Right forelimb (tissue), 1 donor: ENCODE measurements around the gene ZMYND8.
"Not testable (repeated sequence)": the region's sequence is repeated elsewhere in the genome, so short reads cannot be mapped to it uniquely, and the experiment has no call there.

ENCODE experiments used
- DNase-seq: peaks from one replicate; pipeline ENCODE4 v3.0.0-alpha.2; 2018

Gene ZMYND8

GRCh38 chr20:47370850-47371782 is 14.6 kb upstream of the ZMYND8 start:
- no peak for DNase-seq

GRCh38 chr20:47370214-47370613 is 13.7 kb upstream of the ZMYND8 start:
- no peak for DNase-seq

- no peak for DNase-seq
These were observed 11.8 kb upstream of the ZMYND8 start for GRCh38 chr20:47368301-47368700.

DNA sequence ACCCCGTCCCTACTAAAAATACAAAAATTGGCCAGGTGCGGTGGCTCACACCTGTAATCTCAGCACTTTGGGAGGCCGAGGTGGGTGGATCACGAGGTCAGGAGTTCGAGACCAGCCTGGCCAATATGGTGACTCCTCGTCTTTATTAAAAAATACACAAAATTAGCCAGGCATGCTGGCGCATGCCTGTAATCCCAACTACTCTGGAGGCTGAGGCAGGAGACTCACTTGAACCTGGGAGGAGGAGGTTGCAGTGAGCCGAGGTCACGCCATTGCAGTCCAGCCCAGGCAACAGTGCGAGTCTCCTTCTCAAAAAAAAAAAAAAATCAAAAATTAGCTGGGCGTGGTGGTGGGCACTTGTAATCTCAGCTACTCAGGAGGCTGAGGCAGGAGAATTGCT is 9.8 kb upstream of the ZMYND8 start:
- DNase-seq: not testable (repeated sequence)

DNA sequence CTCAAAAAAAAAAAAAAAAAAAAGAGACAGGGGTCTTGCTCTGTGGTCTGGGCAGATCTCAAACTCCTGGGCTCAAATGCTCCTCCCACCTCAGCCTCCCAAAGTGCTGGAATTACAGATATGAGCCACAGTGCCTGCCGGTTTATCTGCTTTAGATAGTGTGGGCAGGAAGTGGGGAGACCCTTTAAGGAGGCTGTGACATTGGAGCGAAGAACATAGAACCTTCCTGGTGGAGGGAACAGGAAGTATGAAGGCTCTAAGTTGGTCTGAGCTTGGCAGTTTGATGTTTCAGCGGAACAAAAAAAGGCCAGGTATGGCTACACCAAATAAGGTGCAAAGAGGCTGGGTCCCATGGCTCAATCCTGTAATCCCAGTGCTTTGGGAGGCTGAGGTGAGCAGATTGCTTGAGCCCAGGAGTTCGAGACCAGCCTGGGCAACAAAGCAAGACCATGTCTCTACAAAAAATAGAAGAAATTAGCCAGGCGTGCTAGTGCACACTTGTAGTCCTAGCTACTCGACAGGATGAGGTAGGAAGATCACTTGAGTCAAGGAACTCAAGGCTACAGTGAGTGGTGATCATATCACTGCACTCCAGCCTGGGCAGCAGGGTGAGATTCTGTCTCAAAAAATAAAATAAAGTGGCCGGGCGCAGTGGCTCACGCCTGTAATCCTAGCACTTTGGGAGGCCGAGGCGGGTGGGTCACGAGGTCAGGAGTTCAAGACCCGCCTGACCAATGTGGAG is 8.7 kb upstream of the ZMYND8 start:
- no peak for DNase-seq

DNA sequence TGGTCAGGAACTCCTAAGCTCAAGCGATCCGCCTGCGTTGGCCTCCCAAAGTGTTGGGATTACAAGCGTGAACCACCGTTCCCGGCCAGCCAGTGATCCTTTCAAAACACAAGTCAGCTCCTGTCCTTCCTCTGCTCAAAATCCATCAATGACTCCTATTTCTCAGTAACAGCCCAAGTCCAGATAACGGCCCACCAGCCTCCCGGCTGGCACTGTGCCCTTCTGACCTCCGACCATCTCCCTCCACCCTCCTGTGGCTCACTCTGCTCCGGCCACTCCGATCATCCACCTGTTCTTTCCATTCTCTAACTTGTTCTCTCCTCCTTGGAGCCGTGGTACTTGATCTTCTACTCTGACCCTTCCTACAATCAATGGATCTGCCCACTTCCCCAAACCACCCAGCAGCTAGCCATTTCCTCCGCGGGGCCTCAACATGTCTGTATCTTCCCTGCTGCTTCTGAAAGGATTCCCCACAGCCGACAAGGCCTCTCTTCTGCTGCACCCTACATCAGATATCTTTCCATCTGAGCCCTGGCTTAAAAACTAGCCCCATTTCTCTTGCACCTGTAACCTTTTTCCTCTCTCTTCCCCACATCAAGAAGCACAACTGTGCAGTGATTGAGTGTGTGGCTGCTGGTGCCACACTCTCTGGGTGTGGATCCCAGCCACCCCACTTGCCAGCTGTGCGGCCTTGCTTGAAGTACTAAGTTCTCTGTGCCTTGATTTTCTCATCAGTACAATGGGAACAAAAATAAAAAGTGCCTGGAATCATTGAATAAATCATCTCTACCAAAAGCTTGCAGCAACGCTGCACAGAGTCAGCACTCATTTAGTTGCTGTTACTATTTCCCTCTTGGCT is 6.1 kb upstream of the ZMYND8 start:
- DNase-seq: no peak

DNA sequence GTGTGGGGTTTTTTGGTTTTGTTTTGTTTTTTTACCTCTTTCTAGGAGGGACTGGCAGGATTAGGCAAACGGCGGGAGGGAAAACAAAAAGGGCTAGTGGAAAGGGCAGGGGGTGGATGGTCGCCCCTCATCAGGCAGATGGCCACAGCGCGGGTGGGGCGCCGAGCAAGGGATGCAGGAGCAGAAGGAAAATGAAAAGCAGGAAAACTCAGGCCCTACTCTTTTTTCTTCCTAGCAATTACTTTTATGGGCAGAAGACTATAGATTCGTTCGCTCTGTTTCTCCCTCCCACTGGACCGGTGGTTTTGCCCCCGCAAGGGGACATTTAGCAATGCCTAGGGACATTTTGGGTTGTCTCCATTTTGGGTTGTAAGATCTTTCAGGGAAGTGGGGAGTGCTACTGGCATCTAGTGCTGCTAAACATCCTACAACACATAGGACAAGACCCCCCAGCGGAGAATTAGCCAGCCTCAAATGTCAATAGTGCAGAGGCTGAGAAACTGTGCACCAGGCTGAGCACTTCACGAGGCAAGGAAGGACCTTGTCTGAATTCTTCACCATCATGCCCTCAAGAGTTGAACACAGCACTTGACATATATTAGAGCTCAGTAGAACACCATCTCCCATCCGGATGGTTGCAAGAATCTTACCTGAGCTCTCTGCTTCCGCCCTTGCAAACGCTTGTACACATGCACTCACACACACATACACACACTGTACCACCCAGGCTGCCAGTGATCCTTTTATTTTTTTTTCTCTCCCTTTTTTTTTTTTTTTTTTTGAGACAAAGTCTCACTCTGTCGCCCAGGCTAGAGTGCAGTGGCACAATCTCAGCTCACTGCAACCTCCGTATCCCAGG is 4.8 kb upstream of the ZMYND8 start:
- DNase-seq: no peak

GRCh38 chr20:47360297-47361056 is 4.0 kb upstream of the ZMYND8 start:
- peak; percentile 77 for DNase-seq

GRCh38 chr20:47359530-47360296 is 3.2 kb upstream of the ZMYND8 start:
- no peak for DNase-seq

GRCh38 chr20:47358672-47359529 is 2.4 kb upstream of the ZMYND8 start:
- DNase-seq: peak; percentile 74

DNA sequence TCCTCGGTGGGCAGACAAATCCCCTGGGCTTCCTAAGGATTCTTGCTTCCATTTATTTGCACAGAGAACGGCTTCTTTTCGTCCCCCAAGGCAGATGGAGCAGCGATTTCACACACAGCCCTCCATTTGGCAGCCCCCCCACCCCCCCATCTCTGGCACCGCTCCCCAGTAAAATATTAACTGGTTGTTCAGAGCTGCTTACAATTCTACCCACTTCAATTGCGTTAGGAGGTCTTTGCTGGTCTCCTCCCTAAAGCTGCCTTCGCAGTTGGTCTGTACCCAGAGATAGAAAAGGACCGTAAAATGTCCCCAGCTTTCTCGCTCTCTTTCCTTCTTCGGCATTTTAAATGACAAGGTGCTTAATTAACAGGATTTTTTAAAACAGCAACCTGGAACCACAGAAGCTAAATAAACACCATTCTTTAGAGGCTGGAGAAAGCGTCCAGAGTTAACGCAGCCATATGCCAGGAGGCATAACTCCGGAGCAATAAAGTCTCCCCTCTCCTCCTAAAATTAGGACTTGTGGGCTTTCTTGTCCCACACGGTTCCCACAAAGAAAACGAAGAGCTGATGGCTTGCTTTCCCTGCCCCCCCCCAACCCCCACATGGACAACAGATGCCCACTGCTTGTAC is 1.7 kb upstream of the ZMYND8 start:
- no peak for DNase-seq

DNA sequence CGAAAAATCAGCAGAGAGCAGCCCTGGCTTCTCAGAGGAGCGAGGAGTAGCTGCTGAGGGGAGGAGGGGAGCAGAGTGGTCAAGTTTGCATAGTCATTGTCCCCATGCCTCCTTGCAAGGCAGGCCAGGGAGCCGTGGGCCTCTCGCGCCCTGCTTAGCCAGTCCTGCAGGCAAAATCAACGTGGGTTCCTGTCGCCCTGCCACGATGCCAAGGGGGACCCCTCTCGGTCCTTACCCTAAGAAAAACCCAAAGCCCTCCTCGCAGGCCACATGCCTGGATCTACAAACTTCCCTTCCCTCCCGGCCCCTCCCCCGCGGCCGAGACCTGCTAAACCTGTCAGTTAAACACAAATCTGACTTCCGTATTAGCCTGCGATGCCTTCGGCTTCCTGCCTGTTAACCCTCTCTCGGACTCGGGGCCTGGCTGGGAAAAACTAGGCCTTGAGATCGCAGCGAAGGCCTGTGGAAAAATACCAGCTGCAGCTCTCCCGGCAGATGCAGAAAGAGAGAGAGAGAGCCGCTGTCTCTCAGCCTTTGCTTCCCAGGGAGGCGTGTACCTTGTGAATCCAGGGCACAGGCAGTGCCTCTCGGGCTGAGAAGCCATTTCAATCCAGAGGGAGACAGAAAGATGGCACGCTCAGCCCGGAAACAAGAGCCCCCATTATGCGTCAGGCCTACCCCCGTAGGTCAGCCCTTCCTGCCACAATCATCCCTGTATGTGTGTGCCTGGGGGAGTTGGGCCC is 968 bp upstream of the ZMYND8 start:
- DNase-seq: peak; percentile 86

- no peak for DNase-seq
These were observed 326 bp downstream of the ZMYND8 start for GRCh38 chr20:47356220-47356525.

DNA sequence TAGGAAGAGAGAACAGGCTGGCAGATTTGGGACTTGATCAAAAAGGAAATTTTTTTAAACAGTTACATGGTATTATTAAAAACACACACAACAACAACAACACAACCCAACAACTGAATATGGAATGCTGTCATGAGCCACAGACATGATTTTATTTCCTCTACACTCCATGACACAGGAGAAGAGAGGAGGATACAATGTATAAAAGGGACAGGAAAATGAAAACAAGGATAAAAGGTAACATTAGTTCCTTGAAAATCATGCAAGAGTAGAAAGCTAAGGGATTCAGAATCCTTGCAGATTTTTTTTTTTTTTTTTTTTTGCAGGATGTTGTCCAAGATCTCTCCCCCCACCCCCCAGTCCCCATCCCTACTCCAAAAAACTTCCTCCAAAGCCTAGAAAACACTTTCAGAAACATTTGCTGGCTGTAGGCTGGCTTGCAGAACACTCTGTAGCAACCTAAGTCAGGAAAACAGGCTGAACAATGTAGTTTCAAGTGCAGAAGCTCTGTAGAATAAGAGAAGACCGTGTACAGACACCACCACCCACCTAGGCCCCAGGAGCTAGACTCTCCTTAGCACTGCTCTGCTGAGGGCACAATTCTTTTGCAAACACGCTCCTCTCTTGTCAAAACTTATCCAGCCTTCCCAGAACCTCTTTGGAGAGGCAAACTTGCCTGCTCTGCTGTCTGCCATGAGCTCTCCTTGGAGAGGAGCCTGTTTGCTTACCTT is 845 bp downstream of the ZMYND8 start:
- peak; percentile 58 for DNase-seq

DNA sequence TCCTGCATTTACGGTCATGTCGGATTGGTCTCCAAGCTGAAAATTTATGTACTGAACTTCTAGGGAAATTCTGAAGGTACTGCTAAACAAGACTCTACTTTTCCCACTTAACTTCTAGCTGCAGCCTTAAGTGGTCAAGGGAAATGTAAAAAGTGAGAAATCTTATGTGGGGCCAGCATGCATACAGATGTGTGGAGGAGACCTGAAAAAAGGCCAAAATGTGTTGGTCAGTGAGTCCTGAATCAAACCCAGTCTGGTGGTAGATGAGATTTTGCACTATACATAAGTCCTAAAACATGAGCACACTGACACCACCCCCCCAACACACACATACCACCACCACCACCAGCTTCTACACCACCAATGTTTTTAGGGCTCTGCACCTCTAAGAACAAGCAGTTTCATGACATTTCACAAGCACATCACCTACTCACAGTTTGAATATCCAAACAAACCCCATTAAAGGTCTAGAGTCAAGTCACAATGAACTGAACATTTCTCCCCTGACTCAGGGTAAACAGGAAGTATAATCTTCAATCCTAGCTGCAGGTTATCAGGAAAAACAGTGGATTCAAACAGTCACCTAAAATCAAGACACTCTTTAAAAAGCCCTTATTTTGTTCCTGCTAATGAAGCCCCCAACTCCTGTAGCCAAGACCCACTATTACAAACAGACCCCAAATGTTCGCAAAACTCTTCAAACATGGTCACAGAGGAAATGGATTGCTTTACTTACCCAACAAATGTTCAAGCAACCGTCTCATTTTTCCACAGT is 1.6 kb downstream of the ZMYND8 start:
- no peak for DNase-seq

- no peak for DNase-seq
These were observed 2.1 kb downstream of the ZMYND8 start for GRCh38 chr20:47354464-47354713.
